NCI-H460 (cell line): ENCODE data around the gene F7. TPM values are rescaled to one million over a fixed set of nuclear protein-coding genes. Genes with fewer than 3 reads are reported as not detected.
"Not testable (repeated sequence)": the region's sequence is repeated elsewhere in the genome, so short reads cannot be mapped to it uniquely, and the experiment has no call there.

Experiments used
- DNase-seq: peaks from one replicate; pipeline ENCODE4 v3.0.0-alpha.2; 2016; ENCODE audit warnings: low read depth; ENCODE audit errors: extremely low read depth
- total RNA-seq: library from RNA; depleted of rRNA; stranded (reverse); fragments of >200 nt; shearing (Covaris generic); gene quantifications from 2 replicates; pipeline ENCODE4 v1.2.3, GENCODE V29; 2014

F7 gene
- total RNA-seq, 1 experiment from 2014 or later: 0.07 TPM

GRCh38 chr13:113098162-113098732 lies 7.3 kb upstream of the F7 start:
- DNase-seq: no peak

- no peak for DNase-seq
Measured at GRCh38 chr13:113099142-113099541, 6.4 kb upstream of the F7 start.

GRCh38 chr13:113102302-113102701 lies 3.3 kb upstream of the F7 start:
- DNase-seq: not testable (repeated sequence)

GRCh38 chr13:113102727-113103126 lies 2.9 kb upstream of the F7 start:
- DNase-seq: no peak

GRCh38 chr13:113103646-113104045 lies 1.9 kb upstream of the F7 start:
- DNase-seq: no peak

GRCh38 chr13:113105921-113106452 lies 396 bp downstream of the F7 start:
- no peak for DNase-seq

GRCh38 chr13:113106711-113107351 lies 1.2 kb downstream of the F7 start:
- no peak for DNase-seq

GRCh38 chr13:113108521-113108920 lies 2.9 kb downstream of the F7 start:
- DNase-seq: not testable (repeated sequence)

GRCh38 chr13:113109151-113110047 lies 3.8 kb downstream of the F7 start:
- DNase-seq: no peak

- no peak for DNase-seq
Measured at GRCh38 chr13:113110048-113110851, 4.7 kb downstream of the F7 start.

GRCh38 chr13:113110852-113111315 lies 5.3 kb downstream of the F7 start:
- no peak for DNase-seq

GRCh38 chr13:113111821-113112220 lies 6.2 kb downstream of the F7 start:
- not testable (repeated sequence) for DNase-seq

- not testable (repeated sequence) for DNase-seq
Measured at GRCh38 chr13:113112475-113112874, 6.9 kb downstream of the F7 start.

GRCh38 chr13:113112893-113113845 lies 7.6 kb downstream of the F7 start:
- DNase-seq: no peak

- DNase-seq: no peak
Measured at GRCh38 chr13:113113846-113114271, 8.3 kb downstream of the F7 start.

GRCh38 chr13:113114511-113115362 lies 9.1 kb downstream of the F7 start:
- no peak for DNase-seq

GRCh38 chr13:113115363-113116205 lies 10.0 kb downstream of the F7 start:
- DNase-seq: no peak
